RWPE2 (cell line): ENCODE measurements around the gene HS3ST5.
"Not testable (repeated sequence)": the region's sequence is repeated elsewhere in the genome, so short reads cannot be mapped to it uniquely, and the experiment has no call there.

Source experiments
- ATAC-seq: fragments of 200-7000 bp; cut with Tn5 transposase; 3 replicates; pipeline ENCODE4 v1.9.1; 2021; ENCODE audit warnings: low read depth
- DNase-seq: peaks from one replicate; pipeline ENCODE4 v3.0.0-alpha.2; 2020; ENCODE audit warnings: low spot score
- H3K27ac ChIP-seq: fragments of 450-650 bp; 2 replicates; pipeline ENCODE4 v1.5.1; 2017; ENCODE audit warnings: mild to moderate bottlenecking; ENCODE audit not compliant: poor library complexity, severe bottlenecking
- H3K27me3 ChIP-seq: fragments of 250-450 bp; sonication (Bioruptor Pico); 2 replicates; pipeline ENCODE4 v1.5.1; 2021; ENCODE audit warnings: mild to moderate bottlenecking, moderate library complexity; ENCODE audit not compliant: insufficient read depth, poor library complexity, severe bottlenecking
- H3K36me3 ChIP-seq: fragments of 250-450 bp; sonication (Bioruptor Pico); 2 replicates; pipeline ENCODE4 v1.5.1; 2020; ENCODE audit warnings: low read depth, mild to moderate bottlenecking, moderate library complexity
- H3K4me1 ChIP-seq: fragments of 250-450 bp; sonication (Bioruptor Pico); 2 replicates; pipeline ENCODE4 v1.5.1; 2021; ENCODE audit warnings: mild to moderate bottlenecking, moderate library complexity; ENCODE audit not compliant: insufficient read depth, poor library complexity, severe bottlenecking
- H3K4me3 ChIP-seq: fragments of 250-450 bp; sonication (Bioruptor Pico); 2 replicates; pipeline ENCODE4 v1.5.1; 2021; ENCODE audit warnings: mild to moderate bottlenecking, moderate library complexity; ENCODE audit not compliant: severe bottlenecking
- H3K9me3 ChIP-seq: fragments of 250-450 bp; sonication (Bioruptor Pico); 2 replicates; pipeline ENCODE4 v1.5.1; 2021; ENCODE audit warnings: mild to moderate bottlenecking, moderate library complexity; ENCODE audit not compliant: severe bottlenecking
- TF ChIP-seq, protein P1 (sequence below): fragments of 450-650 bp; IDR thresholded peaks from one replicate; pipeline ENCODE4 v1.5.1; 2017; ENCODE audit warnings: mild to moderate bottlenecking, moderate library complexity; ENCODE audit not compliant: poor library complexity, severe bottlenecking

Gene HS3ST5

GRCh38 chr6:114085211-114085610 is 257.6 kb downstream of the HS3ST5 start:
- no peak for DNase-seq
- Histone ChIP-seq H3K4me1 (no peaks in the 10 kb centered on the region), H3K27ac (no peak overlapping the region), H3K4me3 (no peak overlapping the region), H3K36me3 (no peaks in the 10 kb centered on the region), H3K27me3 (no peaks in the 10 kb centered on the region), H3K9me3 (no peaks in the 10 kb centered on the region)
- no peak for ATAC-seq
- TF ChIP-seq, protein P1, sequence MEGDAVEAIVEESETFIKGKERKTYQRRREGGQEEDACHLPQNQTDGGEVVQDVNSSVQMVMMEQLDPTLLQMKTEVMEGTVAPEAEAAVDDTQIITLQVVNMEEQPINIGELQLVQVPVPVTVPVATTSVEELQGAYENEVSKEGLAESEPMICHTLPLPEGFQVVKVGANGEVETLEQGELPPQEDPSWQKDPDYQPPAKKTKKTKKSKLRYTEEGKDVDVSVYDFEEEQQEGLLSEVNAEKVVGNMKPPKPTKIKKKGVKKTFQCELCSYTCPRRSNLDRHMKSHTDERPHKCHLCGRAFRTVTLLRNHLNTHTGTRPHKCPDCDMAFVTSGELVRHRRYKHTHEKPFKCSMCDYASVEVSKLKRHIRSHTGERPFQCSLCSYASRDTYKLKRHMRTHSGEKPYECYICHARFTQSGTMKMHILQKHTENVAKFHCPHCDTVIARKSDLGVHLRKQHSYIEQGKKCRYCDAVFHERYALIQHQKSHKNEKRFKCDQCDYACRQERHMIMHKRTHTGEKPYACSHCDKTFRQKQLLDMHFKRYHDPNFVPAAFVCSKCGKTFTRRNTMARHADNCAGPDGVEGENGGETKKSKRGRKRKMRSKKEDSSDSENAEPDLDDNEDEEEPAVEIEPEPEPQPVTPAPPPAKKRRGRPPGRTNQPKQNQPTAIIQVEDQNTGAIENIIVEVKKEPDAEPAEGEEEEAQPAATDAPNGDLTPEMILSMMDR = no peak

DNA sequence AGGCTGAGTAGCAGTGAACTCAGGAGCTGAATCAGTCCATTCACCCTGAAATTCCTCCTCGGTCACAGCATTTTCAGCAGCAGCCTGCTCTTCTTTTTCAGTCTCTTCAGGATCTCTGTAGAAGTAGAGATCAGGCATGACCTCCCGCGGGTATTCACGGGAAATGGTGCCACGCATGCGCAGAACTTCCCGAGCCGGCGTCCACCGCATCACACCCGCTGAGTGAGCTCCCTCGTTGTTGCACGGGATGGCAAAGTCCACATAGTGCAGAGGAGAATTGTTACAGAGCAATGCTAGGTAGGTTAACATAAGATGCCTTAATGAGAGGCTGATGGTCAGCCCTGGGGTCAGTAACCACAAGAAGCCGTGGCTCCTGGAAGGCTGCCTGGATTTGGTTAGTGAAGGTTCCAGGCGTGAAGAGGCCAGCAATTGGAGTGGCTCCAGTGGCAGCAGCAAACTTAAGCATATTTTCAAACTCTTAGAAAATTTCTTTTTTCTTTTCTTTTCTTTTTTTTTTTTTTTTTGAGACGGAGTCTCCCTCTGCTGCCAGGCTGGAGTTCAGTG is 258.4 kb downstream of the HS3ST5 start:
- Histone ChIP-seq H3K4me1 (no peaks in the 10 kb centered on the region), H3K27me3 (no peaks in the 10 kb centered on the region), H3K9me3 (no peaks in the 10 kb centered on the region), H3K36me3 (no peaks in the 10 kb centered on the region), H3K27ac (no peak overlapping the region), H3K4me3 (no peak overlapping the region)
- DNase-seq (no peak), ATAC-seq (no peak)
- TF ChIP-seq, protein P1 = no peak

DNA sequence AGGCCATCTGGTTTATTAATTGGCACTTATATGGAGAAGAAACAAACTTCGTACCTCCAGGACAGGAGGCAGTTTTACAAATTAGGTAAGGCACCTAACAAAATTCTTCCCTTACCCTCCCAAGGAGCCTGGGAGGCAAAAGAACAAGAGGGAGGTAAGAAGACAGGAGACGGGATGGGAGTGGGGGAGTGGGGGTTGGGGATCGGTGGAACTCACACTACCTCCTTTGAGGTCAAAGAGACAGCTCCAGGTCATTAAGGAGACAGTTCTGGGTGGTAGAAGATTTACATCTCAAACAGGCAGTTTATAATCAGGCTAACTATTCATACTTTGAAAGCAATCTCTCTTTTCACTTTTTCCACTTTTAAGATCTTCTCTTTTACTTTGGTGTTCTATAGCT is 259.6 kb downstream of the HS3ST5 start:
- DNase-seq (no peak), ATAC-seq (no peak)
- Histone ChIP-seq H3K27me3 (no peaks in the 10 kb centered on the region), H3K4me3 (no peak overlapping the region), H3K4me1 (no peaks in the 10 kb centered on the region), H3K27ac (no peak overlapping the region), H3K9me3 (no peaks in the 10 kb centered on the region), H3K36me3 (no peaks in the 10 kb centered on the region)
- TF ChIP-seq, protein P1 = no peak

- no peaks in the 10 kb centered on the region for H3K9me3 ChIP-seq
- DNase-seq = no peak
- no peaks in the 10 kb centered on the region for H3K36me3 ChIP-seq
- ATAC-seq = no peak
- H3K4me1 ChIP-seq = no peaks in the 10 kb centered on the region
- no peaks in the 10 kb centered on the region for H3K27me3 ChIP-seq
- TF ChIP-seq, protein P1 = no peak
- no peak overlapping the region for H3K27ac ChIP-seq
- no peak overlapping the region for H3K4me3 ChIP-seq
Measured at GRCh38 chr6:114081730-114082129, 261.1 kb downstream of the HS3ST5 start.

DNA sequence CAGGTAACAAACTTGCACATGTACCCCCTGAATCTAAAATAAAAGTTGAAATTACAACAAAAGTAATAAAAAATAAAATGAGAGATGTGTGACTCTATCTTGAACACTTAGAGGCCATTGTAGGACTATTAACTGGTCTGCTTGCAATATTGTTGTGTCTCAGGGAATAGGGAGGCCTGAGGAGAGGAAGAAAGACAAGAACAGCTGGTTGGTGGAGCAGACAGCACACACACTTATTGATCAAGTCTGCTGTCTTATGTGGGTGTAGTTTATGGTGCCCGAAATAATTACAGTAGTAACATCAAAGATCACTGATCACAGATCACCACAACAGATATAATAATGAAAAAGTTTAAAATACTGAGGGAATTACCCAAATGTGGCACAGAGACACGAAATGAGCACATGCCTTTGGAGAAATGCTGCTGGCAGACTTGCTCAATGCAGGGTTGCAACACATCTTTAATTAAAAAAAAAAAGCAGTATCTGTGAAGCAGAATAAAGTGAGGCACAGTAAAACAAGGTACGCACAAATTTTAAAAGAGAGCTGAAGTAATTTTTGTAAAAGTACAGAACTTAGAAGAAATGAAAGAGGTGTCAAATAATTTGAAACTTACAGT is 261.8 kb downstream of the HS3ST5 start:
- TF ChIP-seq, protein P1 = no peak
- Histone ChIP-seq H3K9me3 (no peaks in the 10 kb centered on the region), H3K4me1 (no peaks in the 10 kb centered on the region), H3K27me3 (no peaks in the 10 kb centered on the region), H3K27ac (no peak overlapping the region), H3K4me3 (no peak overlapping the region), H3K36me3 (no peaks in the 10 kb centered on the region)
- DNase-seq (no peak), ATAC-seq (no peak)

DNA sequence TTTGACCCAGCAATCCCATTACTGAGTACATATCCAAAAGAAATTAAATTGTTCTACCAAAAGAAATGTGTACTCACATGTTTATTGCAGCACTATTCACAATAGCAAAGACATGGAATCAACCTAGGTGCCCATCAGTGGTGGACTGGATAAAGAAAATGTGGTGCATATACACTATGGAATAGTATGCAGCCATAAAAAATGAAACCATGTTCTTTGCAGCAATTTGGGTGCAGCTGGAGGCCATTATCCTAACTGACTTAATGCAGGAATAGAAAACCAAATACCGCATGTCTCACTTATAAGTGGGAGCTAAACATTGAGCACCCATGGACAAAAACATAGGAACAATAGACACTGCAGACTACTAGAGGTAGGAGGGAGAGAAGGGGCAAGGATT is 262.4 kb downstream of the HS3ST5 start:
- not testable (repeated sequence) for H3K4me1 ChIP-seq, H3K4me3 ChIP-seq, H3K36me3 ChIP-seq, ATAC-seq, H3K27ac ChIP-seq, H3K9me3 ChIP-seq, H3K27me3 ChIP-seq, DNase-seq
